Activated CD4-positive, alpha-beta memory T cell treated with anti-CD3 and anti-CD28 coated beads for 36 hours (primary cell): ENCODE results near the gene SIX2. TPM values are rescaled to one million over a fixed set of nuclear protein-coding genes. Genes with fewer than 3 reads are reported as not detected.
A peak's percentile ranks its signal among the peaks of the same experiment; 100 is the strongest.

Experiments
- CTCF ChIA-PET: fragments of 350-600 bp; sonication (Branson Sonifier 250); formaldehyde crosslinking; loops from one replicate; lab custom pipeline; 2021; ENCODE audit warnings: antibody characterized with exemption, inconsistent platforms; lab: Charles Lee
- POLR2A ChIA-PET: fragments of 350-600 bp; sonication (Branson Sonifier 250); formaldehyde crosslinking; loops from one replicate; lab custom pipeline; 2021; ENCODE audit warnings: antibody characterized with exemption; lab: Charles Lee
- DNase-seq: peaks from one replicate; pipeline ENCODE4 v3.0.0-alpha.2; 2020
- H3K27ac Mint-ChIP-seq: one replicate; pipeline ENCODE4 v1.8.0; 2021; ENCODE audit warnings: mixed read lengths
- H3K27me3 Mint-ChIP-seq: one replicate; pipeline ENCODE4 v1.8.0; 2021; ENCODE audit warnings: mixed read lengths
- H3K36me3 Mint-ChIP-seq: one replicate; pipeline ENCODE4 v1.8.0; 2021; ENCODE audit warnings: mixed read lengths
- H3K4me1 Mint-ChIP-seq: one replicate; pipeline ENCODE4 v1.8.0; 2021; ENCODE audit warnings: low read depth, mixed read lengths
- H3K4me3 Mint-ChIP-seq: one replicate; pipeline ENCODE4 v1.8.0; 2021; ENCODE audit warnings: mild to moderate bottlenecking, mixed read lengths
- H3K9me3 Mint-ChIP-seq: one replicate; pipeline ENCODE4 v1.8.0; 2021; ENCODE audit warnings: mixed read lengths
- intact Hi-C: fragments of 100-400 bp; cut with micrococcal nuclease; formaldehyde crosslinking; loops from one replicate; pipeline ENCODE4 v1.15.1; 2023
- total RNA-seq, 2 experiments: library from RNA; stranded (reverse); gene quantifications; one replicate each; pipeline ENCODE4 v1.2.3, GENCODE V29; 2021

SIX2 gene
- total RNA-seq, result not detected

- ChIA-PET CTCF (interaction anchor here (1.3 kb wide), 1 partner anchor 28 kb away, joined by 4 read pairs; no protein-coding TSS in a partner anchor), POLR2A (interaction anchor here (0.5 kb wide), 1 partner anchor 97 kb away, joined by 4 read pairs; no protein-coding TSS in a partner anchor)
- intact Hi-C loops, result loop anchor here (2.0 to 10.0 kb wide), 2 partner anchors 79 to 205 kb away; no protein-coding TSS in a partner anchor
- Mint-ChIP-seq H3K27ac (no peak within 1 kb of the TSS), H3K27me3 (peaks cover 74% of the 10 kb centered on the region), H3K4me3 (peak within 1 kb of the TSS; percentile 43), H3K9me3 (no peaks in the 10 kb centered on the region), H3K36me3 (no peaks in the 10 kb centered on the region), H3K4me1 (peaks cover 29% of the 10 kb centered on the region)
- DNase-seq, result no peak
Observed at GRCh38 chr2:45009303-45009927, at the start of gene SIX2. Gene SIX2, minus strand, starts transcription at chr2:45009452. Its CDS starts 342 bp downstream, at chr2:45009110.

- POLR2A ChIA-PET, result no interaction called here
- CTCF ChIA-PET, result no interaction called here
- no peaks in the 10 kb centered on the region for H3K4me1 Mint-ChIP-seq
- H3K36me3 Mint-ChIP-seq, result no peaks in the 10 kb centered on the region
- no peaks in the 10 kb centered on the region for H3K9me3 Mint-ChIP-seq
- H3K27ac Mint-ChIP-seq, result no peak overlapping the region
- DNase-seq, result no peak
- intact Hi-C loops, result no loop called here
- peaks cover 6% of the 10 kb centered on the region for H3K27me3 Mint-ChIP-seq
- H3K4me3 Mint-ChIP-seq, result no peak overlapping the region
Observed at GRCh38 chr2:45055162-45055605, 45.9 kb upstream of the SIX2 start.

DNA sequence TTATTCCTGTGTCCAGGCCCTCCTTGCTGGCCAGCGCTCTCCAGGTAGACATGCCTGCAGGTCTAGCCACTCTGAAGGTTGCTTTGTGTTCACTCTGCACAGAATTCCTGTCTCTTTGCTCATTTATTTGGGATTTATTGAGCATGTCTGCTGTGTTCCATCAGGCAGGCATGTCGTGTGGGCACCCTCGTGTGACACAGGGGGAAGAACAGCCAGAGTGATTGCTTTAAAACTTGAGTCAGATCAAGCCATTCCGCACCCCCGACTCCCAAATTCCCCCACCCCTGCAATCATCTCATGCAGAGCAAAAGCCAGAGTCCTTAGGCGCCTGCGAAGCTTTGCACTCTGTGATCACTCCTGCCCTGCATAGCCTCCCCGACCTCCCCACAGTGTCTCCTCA lies 44.7 kb upstream of the SIX2 start:
- DNase-seq, result no peak
- ChIA-PET CTCF (no interaction called here), POLR2A (no interaction called here)
- Mint-ChIP-seq H3K36me3 (no peaks in the 10 kb centered on the region), H3K27ac (no peak overlapping the region), H3K4me1 (no peaks in the 10 kb centered on the region), H3K4me3 (no peak overlapping the region), H3K27me3 (peaks cover 6% of the 10 kb centered on the region), H3K9me3 (no peaks in the 10 kb centered on the region)
- intact Hi-C loops, result no loop called here

GRCh38 chr2:45052388-45052928 lies 43.2 kb upstream of the SIX2 start:
- H3K9me3 Mint-ChIP-seq, result no peaks in the 10 kb centered on the region
- ChIA-PET POLR2A (no interaction called here), CTCF (no interaction called here)
- no peak overlapping the region for H3K4me3 Mint-ChIP-seq
- H3K27ac Mint-ChIP-seq, result no peak overlapping the region
- intact Hi-C loops, result no loop called here
- H3K36me3 Mint-ChIP-seq, result no peaks in the 10 kb centered on the region
- H3K4me1 Mint-ChIP-seq, result no peaks in the 10 kb centered on the region
- peaks cover 6% of the 10 kb centered on the region for H3K27me3 Mint-ChIP-seq
- no peak for DNase-seq

GRCh38 chr2:45049569-45050336 lies 40.5 kb upstream of the SIX2 start:
- H3K27me3 Mint-ChIP-seq, result peaks cover 4% of the 10 kb centered on the region
- no peaks in the 10 kb centered on the region for H3K36me3 Mint-ChIP-seq
- H3K4me3 Mint-ChIP-seq, result no peak overlapping the region
- H3K27ac Mint-ChIP-seq, result no peak overlapping the region
- H3K4me1 Mint-ChIP-seq, result no peaks in the 10 kb centered on the region
- POLR2A ChIA-PET, result no interaction called here
- intact Hi-C loops, result no loop called here
- CTCF ChIA-PET, result no interaction called here
- H3K9me3 Mint-ChIP-seq, result no peaks in the 10 kb centered on the region
- DNase-seq, result no peak

- ChIA-PET POLR2A (no interaction called here), CTCF (no interaction called here)
- Mint-ChIP-seq H3K9me3 (no peaks in the 10 kb centered on the region), H3K4me3 (no peak overlapping the region), H3K27ac (no peak overlapping the region), H3K4me1 (no peaks in the 10 kb centered on the region), H3K36me3 (no peaks in the 10 kb centered on the region), H3K27me3 (peaks cover 9% of the 10 kb centered on the region)
- no peak for DNase-seq
- intact Hi-C loops, result no loop called here
Observed at GRCh38 chr2:45047301-45047700, 38.0 kb upstream of the SIX2 start.

DNA sequence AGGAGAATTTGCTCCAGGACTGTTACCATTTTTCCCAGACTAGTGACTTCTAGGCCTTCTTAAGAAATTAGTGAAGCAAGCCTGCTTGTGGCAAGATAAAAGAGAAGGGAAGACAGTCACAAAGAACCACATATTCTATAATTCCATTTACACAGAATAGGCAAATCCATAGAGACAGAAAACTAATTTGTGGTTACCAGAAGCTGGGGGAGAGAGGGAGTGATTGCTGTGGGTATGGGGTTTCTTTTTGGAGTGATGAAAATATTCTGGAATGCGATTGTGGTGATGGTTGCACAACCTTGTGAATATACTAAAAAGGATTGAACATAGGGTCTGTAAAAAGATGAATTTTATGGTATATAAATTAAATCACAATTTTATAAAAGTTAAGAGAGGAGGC lies 37.5 kb upstream of the SIX2 start:
- intact Hi-C loops, result no loop called here
- CTCF ChIA-PET, result no interaction called here
- no peak for DNase-seq
- Mint-ChIP-seq H3K27ac (no peak overlapping the region), H3K36me3 (no peaks in the 10 kb centered on the region), H3K9me3 (no peaks in the 10 kb centered on the region), H3K4me3 (no peak overlapping the region), H3K4me1 (no peaks in the 10 kb centered on the region), H3K27me3 (peaks cover 9% of the 10 kb centered on the region)
- POLR2A ChIA-PET, result no interaction called here

DNA sequence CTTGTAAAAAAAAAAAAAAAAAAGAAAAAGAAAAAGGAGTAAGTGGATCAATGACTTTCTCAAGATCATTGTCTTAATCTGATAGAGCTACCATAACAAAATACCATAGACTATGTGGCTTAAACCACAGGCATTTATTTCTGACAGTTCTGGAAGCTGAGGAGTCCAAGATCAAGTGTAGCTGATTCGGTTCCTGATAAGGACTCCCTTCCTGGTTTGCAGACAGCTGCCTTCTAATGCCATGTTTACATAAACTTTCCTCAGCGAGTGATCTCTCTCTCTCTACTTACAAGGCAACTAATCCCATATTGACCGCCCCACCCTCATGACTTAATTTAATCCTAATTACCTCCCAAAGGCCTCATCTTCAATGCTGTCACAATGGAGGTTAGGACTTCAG lies 36.5 kb upstream of the SIX2 start:
- Mint-ChIP-seq H3K4me3 (no peak overlapping the region), H3K36me3 (no peaks in the 10 kb centered on the region), H3K9me3 (no peaks in the 10 kb centered on the region), H3K27ac (no peak overlapping the region), H3K27me3 (peaks cover 9% of the 10 kb centered on the region), H3K4me1 (no peaks in the 10 kb centered on the region)
- CTCF ChIA-PET, result no interaction called here
- POLR2A ChIA-PET, result no interaction called here
- intact Hi-C loops, result no loop called here
- no peak for DNase-seq

GRCh38 chr2:45044916-45045315 lies 35.7 kb upstream of the SIX2 start:
- peaks cover 9% of the 10 kb centered on the region for H3K27me3 Mint-ChIP-seq
- H3K4me3 Mint-ChIP-seq, result no peak overlapping the region
- CTCF ChIA-PET, result no interaction called here
- DNase-seq, result no peak
- no peak overlapping the region for H3K27ac Mint-ChIP-seq
- intact Hi-C loops, result no loop called here
- no peaks in the 10 kb centered on the region for H3K36me3 Mint-ChIP-seq
- no peaks in the 10 kb centered on the region for H3K9me3 Mint-ChIP-seq
- POLR2A ChIA-PET, result no interaction called here
- no peaks in the 10 kb centered on the region for H3K4me1 Mint-ChIP-seq

- CTCF ChIA-PET, result no interaction called here
Observed at GRCh38 chr2:45043174-45043573, 33.9 kb upstream of the SIX2 start.

DNA sequence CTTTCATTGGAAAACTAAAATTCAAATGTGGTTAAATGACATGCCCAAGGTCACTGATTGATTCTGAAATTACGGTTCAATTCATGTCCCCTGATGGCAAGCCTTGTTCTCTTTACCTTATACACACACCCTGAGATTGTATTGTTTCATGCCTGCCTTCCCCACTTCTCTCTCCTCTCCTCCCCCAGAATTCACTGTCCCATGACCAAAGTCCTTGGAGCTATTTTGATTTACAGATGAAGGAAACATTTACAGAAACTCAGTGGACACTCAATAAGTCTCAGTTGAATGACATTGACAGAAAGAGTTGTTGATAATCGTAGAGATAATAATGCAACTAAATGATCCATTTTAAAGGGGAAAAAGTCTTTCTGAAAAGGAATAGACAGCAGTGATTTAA lies 33.1 kb upstream of the SIX2 start:
- Mint-ChIP-seq H3K4me3 (no peak overlapping the region), H3K36me3 (no peaks in the 10 kb centered on the region), H3K27me3 (peaks cover 11% of the 10 kb centered on the region), H3K9me3 (no peaks in the 10 kb centered on the region), H3K4me1 (no peaks in the 10 kb centered on the region), H3K27ac (no peak overlapping the region)
- no peak for DNase-seq
- ChIA-PET POLR2A (no interaction called here), CTCF (no interaction called here)
- intact Hi-C loops, result no loop called here

More at GRCh38 chr2:45043174-45043573, 33.9 kb upstream of the SIX2 start:
- no peak for DNase-seq
- POLR2A ChIA-PET, result no interaction called here
- no peak overlapping the region for H3K4me3 Mint-ChIP-seq
- H3K9me3 Mint-ChIP-seq, result no peaks in the 10 kb centered on the region
- H3K27ac Mint-ChIP-seq, result no peak overlapping the region
- no peaks in the 10 kb centered on the region for H3K4me1 Mint-ChIP-seq
- H3K36me3 Mint-ChIP-seq, result no peaks in the 10 kb centered on the region
- H3K27me3 Mint-ChIP-seq, result peaks cover 11% of the 10 kb centered on the region
- intact Hi-C loops, result no loop called here

DNA sequence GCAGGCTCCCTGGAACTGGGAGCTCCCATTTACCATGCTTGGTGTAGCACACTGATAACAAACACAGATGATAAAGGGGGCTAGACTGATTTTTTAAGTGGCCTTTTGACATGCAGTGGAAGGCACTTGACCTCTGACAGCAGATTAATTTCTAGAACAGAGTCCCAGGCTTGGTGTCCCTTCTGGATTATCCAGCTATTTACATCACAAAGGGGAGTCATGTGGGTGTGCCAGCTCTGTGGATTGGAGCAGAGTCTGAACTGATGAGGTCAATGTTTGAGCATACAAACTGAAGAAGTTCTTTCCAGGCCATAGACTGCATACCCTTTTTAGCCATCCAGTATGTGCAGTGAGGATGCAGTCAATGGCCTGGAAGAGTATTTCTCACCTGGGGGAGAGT lies 31.5 kb upstream of the SIX2 start:
- peaks cover 11% of the 10 kb centered on the region for H3K27me3 Mint-ChIP-seq
- no peaks in the 10 kb centered on the region for H3K9me3 Mint-ChIP-seq
- no peaks in the 10 kb centered on the region for H3K36me3 Mint-ChIP-seq
- ChIA-PET CTCF (no interaction called here), POLR2A (interaction anchor here (0.6 kb wide), 1 partner anchor 150 kb away, joined by 3 read pairs; no protein-coding TSS in a partner anchor)
- no peaks in the 10 kb centered on the region for H3K4me1 Mint-ChIP-seq
- DNase-seq, result no peak
- no peak overlapping the region for H3K27ac Mint-ChIP-seq
- intact Hi-C loops, result no loop called here
- no peak overlapping the region for H3K4me3 Mint-ChIP-seq
